GM11168 (cell line): ENCODE results near the gene TRIM59.
"Not testable (repeated sequence)": the region's sequence is repeated elsewhere in the genome, so short reads cannot be mapped to it uniquely, and the experiment has no call there.

Experiments
- in situ Hi-C: fragments of 300-500 bp; cut with MboI; formaldehyde crosslinking; loops from one replicate; pipeline ENCODE4 v1.12.0; 2022; ENCODE audit warnings: low sequenced_read_pairs; ENCODE audit not compliant: unreplicated experiment

TRIM59 gene

GRCh38 chr3:160458151-160458550 lies 8.6 kb upstream of the TRIM59 start:
- in situ Hi-C loops = no loop called here

DNA sequence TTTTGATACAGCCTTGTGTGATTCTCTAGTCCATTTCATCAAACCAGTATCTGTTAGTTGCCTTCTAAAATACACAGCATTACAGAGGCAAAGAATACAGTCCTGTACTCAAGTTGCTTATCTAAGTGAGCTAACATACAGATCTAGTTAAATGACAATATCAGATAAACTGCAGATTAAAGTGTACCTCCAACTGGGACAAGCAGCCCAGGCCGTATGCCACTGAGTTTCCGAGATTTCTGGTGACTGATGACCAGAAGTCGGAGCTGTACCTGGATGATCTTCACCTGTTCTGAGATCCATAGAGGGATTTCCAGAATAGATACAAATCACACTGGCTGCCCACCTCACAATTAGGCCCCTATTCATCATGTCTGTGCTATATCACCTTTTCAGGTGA lies 6.3 kb upstream of the TRIM59 start:
- in situ Hi-C loops = no loop called here

DNA sequence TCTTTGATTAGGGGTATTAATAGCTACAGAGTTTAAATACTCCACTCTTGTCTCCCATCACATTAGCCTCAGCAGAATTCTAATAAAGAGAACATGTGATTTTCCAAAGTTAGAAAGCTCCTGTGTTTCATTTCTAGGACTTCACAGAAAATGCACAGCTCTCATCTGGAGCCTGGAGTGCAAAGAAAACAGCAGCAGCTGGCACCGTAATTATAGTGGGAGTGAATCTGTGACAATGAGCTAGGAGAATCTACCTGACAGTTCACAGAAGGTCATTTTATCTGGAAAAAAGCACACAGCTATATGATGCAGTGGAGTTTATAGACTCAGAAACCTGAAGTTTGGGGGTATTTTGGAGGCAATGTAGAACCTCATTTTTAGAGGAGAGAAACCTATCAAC lies 5.4 kb upstream of the TRIM59 start:
- in situ Hi-C loops = no loop called here

DNA sequence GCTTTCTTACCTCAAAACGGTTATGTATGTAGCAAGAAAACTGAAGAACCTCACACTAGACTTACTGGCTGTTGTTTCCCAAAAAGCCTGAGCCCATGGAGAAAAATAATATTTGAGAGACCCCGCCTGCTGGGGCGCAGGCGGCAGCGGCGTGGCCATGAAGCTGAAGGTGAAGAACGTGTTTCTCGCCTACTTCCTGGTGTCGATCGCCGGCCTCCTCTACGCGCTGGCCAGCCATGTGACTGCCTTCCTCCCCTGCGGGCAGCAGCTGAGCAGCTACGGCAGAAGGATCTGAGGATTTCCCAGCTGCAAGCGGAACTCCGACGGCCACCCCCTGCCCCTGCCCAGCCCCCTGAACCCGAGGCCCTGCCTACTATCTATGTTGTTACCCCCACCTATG lies 2.7 kb upstream of the TRIM59 start:
- in situ Hi-C loops = not testable (repeated sequence)

- in situ Hi-C loops = no loop called here
These were observed 2.0 kb upstream of the TRIM59 start for GRCh38 chr3:160451602-160452001.

DNA sequence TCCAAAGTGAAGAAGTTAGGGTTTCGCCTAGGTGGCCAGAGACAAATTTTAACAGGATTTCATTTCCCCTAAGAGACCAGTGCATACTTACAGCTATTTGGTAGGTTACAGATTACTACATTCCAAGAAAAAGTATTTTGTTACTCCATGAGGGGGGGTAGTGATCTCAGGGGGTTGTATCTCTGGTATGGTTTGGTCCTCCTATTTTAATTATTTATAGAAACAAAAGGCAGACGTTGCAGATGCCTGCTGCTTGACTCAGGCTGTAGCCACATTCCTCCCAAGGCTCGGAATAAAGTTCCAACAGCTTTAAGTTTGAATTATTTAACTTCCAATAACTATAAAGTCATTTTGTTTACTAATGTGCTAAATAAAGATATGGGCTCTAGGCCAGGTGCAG lies 1.3 kb upstream of the TRIM59 start:
- in situ Hi-C loops = no loop called here

DNA sequence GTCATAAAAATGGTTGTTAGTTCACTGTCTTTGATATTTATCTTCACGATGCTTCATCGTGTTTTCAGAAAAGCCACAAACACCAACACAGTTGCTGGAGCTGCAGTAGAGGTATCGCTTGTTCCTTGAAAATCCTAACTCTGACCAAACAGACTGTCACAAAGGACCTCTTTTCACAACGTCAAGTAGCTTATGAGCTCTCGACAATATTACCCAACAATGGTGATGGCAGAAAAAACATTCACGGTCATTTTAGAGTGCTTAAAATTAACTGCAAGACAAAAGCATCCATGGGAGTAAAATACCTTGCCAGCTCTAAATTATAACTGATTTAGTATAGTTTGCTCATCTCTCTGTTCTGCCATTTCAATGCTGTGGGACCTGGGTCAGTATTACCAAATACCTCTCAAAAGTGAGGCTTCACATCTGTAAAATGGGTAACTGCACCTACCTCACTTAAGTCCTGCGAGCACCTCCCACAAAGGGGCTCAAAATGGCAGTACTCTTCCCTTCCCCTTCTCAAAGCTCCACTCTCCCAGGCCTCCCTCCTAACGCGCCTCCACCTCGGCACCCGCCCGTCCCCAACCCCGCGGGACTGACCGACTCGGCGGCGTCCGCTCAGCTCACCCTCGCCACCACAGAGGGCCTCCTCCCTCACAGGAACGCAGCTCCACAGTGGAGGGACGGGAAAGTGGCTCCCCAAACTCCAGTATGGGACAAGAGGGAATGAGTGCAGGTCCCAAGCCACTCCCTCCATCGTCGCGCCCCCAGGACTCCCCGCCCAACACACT lies 546 bp downstream of the TRIM59 start:
- in situ Hi-C loops = no loop called here

DNA sequence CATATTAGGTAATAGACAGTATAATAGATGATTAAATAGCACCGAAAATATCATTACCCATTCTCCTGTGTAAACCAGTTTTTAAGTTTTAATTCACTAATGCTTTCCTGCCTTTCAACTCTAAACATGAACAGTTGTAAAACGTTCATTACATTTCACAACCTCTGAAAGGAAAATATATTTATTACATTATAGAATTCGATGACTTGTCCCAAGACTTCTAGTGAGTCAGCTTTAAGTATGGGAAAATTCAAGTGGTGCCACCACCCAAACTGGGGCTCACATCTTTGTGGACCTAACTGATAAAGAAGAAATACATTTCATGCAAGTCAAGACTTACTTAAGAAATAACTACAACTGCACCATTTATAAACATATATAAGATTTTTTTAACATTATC lies 2.0 kb downstream of the TRIM59 start:
- in situ Hi-C loops = no loop called here

- in situ Hi-C loops = no loop called here
These were observed 3.0 kb downstream of the TRIM59 start for GRCh38 chr3:160446522-160447056.

- in situ Hi-C loops = no loop called here
These were observed 3.7 kb downstream of the TRIM59 start for GRCh38 chr3:160445854-160446253.

GRCh38 chr3:160444411-160444810 lies 5.2 kb downstream of the TRIM59 start:
- in situ Hi-C loops = no loop called here

DNA sequence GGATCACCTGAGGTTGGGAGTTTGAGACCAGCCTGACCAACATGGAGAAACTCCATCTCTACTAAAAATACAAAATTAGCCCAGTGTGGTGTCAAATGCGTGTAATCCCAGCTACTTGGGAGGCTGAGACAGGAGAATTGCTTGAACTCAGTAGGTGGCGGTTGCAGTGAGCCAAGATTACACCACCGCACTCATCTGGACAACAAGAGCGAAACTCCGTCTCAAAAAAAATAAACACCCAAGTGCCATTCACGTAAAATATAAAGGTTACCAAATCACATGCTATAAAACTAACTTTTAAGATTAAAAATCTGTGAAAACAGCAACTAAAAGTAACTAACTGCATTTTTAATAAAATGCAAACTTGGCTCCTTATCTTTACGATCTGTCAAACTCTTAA lies 8.9 kb downstream of the TRIM59 start:
- in situ Hi-C loops = no loop called here

DNA sequence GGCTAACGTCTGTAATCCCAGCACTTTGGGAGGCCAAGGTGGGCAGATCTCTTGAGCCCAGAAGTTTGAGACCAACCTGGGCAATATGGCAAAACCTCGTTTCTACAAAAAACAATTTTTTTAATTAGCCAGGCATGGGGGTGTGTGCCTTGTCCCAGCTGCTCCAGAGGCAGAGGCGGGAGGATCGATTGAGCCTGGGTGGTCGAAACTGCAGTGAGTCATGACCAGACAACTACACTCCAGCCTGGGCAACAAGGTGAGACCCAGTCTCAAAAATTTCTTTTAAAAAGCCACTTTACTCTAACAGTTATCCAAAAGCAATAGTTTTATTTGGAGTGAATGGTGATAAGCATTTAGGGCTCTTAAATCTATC lies 12.5 kb downstream of the TRIM59 start:
- in situ Hi-C loops = no loop called here

GRCh38 chr3:160435747-160436146 lies 13.8 kb downstream of the TRIM59 start:
- in situ Hi-C loops = no loop called here

GRCh38 chr3:160435095-160435494 lies 14.5 kb downstream of the TRIM59 start:
- in situ Hi-C loops = no loop called here

DNA sequence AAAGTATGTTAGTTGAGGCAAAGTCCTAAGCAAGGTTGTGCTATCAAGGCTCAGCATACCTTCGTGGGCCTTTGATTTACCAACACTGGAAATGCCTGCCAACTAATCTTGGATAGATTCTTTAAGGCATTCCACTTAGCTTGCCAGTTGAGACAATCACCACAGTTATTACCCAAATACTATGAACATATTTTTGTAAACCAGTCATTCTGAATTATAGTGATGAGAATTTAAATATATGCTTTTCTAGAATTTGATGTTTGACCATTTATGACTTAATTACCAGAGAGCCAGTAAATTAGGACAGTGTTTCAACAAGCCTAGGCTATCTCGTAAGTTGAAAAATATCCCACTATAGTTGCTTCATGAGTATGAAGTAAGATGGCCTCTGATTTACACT lies 15.5 kb downstream of the TRIM59 start:
- in situ Hi-C loops = no loop called here

DNA sequence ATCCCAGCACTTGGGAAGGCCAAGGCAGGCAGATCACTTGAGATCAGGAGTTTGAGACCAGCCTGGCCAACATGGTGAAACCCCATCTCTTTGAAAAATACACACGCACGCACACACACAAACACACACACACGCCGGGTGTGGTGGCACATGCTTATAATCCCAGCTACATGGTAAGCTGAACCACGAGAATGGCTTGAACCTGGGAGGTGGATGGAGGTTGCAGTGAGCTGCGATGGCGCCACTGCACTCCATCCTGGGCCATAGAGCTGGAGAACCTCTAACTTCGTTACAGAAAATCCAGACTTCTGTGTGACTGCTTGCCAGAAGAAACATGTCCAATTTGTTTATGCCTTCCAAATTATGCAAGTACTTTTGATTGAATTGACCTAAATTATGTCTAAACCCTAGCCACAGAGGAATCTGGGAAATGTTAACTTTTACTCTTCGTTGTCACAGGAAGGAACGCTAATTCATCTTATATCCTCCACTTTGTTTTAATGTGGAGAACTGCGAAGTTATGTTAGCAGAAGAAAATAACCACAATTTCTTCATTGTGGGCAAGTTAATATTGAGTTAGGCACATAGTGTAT lies 21.7 kb downstream of the TRIM59 start:
- in situ Hi-C loops = no loop called here

GRCh38 chr3:160417311-160417710 lies 32.3 kb downstream of the TRIM59 start:
- in situ Hi-C loops = no loop called here

DNA sequence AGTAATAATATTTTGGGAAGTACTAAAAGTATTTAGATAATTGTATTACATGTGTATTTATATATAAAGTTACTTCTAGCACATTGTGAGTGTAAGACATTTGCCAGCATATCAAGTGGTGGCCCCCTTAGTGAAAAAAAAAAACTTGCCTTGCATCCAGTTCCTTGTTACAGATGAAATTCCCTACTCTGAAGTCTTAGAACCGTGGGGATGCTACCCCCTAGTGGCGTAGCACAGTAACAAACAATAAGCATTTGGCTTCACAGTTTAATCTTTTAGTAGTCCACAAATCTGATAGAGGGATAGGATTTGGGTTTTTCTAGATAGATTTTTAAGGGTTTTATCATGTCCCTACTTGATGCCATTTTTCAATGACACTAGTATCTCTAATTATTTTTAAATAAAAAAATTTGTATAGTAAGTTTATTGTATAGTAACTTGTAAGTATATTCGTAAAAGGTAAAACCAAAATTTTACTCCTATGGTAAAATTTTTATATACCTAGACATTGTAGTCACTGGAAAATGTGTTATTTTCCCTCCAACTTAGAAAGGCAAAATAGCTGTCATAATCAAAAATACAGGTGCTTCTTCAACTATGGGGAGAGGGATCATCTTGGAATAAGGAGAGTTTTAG lies 35.9 kb downstream of the TRIM59 start:
- in situ Hi-C loops = no loop called here

DNA sequence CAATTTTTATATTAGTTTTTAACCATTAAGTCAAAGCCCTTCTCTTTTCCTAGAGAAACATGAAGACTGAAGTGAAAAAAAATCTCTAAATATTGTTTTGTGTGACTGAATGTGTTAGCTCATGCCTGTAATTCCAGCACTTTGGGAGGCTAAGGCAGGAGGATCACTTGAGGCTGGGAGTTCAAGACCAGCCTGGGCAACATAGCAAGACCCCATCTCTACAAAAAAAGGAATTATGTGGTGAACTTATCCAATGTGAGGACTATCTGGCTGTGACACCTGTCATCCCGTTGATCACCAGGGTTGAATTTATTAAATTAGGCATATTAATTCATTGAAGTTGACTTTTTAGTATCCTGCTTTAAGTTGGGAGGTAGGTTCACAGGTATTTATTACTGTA lies 37.1 kb downstream of the TRIM59 start:
- in situ Hi-C loops = no loop called here

DNA sequence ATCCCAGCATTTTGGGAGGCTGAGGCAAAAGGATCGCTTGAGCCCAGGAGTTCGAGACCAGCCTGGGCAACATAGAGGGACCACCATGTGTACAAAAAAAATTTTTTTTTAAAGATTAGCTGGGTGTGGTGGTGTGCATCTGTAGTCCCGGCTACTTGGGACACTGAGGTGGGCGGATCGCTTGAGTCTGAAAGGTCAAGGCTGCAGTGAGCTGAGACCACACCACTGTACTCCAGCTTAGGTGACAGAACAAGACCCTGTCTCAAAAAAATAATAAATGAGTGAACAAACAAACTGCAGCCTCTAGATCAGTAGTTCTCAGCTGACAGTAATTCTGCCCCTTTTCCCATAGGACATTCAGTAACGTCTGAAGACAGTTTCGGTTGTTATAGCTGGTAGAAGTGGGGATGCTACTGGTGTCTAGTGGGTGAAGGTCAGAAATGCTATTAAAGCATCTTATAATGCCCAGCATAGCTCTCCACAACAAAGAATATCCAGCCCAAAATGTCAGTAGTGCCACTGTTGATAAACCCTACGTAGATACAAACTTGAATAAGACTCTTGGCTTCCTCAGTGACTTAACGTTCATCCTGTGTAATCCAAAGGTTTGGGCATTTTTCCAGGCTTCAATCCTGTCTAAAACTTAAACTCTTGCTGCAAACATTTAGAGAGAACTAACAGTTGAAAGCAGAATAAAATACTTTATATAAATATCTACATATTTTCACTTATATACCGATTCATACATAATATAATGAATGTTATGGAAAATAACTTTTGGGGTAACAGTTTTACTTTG lies 39.6 kb downstream of the TRIM59 start:
- in situ Hi-C loops = no loop called here
